ENCODE results near the gene GRK6.
A peak's percentile ranks its signal among the peaks of the same experiment; 100 is the strongest.

The GRK6 gene

GRCh38 chr5:177387405-177387804, 39.1 kb upstream of the GRK6 start:
- no peaks in the 10 kb centered on the region for H3K36me3 ChIP-seq (ENCODE audit: control insufficient read depth in 1 of 2, insufficient read depth in 2 of 2, low read length in 2 of 2)
- no peak overlapping the region for H3K9ac ChIP-seq (ENCODE audit: low read depth in 1 of 2, low read length in 2 of 2)
- H3K4me3 ChIP-seq (ENCODE audit: low read depth in 1 of 2, low read length in 2 of 2) = no peak overlapping the region
- H3K27ac ChIP-seq (ENCODE audit: low read depth, low read length) = no peak overlapping the region
- H3K27me3 ChIP-seq (ENCODE audit: control insufficient read depth in 1 of 2, insufficient read depth in 2 of 2, low read length in 2 of 2) = peaks cover 5% of the 10 kb centered on the region in 2 donors
- peaks cover 13 to 23% of the 10 kb centered on the region in 2 donors for H3K4me1 ChIP-seq (ENCODE audit: control insufficient read depth in 1 of 2, insufficient read depth in 2 of 2, low read length in 2 of 2)
- no peaks in the 10 kb centered on the region for H3K9me3 ChIP-seq (ENCODE audit: control insufficient read depth in 1 of 2, low read length in 2 of 2)

DNA sequence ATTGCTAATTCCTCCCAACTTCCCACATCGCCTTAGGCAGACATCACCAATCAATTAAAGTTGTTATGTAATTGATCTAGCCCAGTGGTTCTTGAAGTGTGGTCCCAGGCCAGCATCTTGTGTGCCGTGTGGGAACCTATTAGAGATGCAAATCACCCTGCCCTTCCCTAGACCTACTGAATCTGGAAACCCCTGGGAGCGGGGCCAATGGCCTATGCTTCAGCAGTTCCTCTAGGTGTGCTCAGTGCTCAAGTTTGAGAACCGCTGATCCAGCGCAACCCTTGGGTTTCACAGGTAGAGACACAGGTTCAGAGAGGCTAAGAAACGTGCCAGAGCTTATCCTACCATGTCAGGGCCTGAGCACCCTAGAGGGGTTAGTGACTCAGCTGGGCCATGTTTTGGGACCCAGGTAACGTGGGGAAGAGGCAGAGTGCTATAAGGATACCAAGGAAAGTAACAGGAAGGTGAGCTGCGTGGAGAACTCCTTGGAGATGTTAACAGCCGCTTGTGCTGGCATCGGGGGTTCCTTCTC, 37.9 kb upstream of the GRK6 start:
- Histone ChIP-seq H3K4me3 (ENCODE audit: low read depth in 1 of 2, low read length in 2 of 2) (no peak overlapping the region), H3K27ac (ENCODE audit: low read depth, low read length) (no peak overlapping the region), H3K4me1 (ENCODE audit: control insufficient read depth in 1 of 2, insufficient read depth in 2 of 2, low read length in 2 of 2) (peaks cover 13 to 23% of the 10 kb centered on the region in 2 donors), H3K9ac (ENCODE audit: low read depth in 1 of 2, low read length in 2 of 2) (no peak overlapping the region), H3K9me3 (ENCODE audit: control insufficient read depth in 1 of 2, low read length in 2 of 2) (no peaks in the 10 kb centered on the region), H3K27me3 (ENCODE audit: control insufficient read depth in 1 of 2, insufficient read depth in 2 of 2, low read length in 2 of 2) (peaks cover 0 to 5% of the 10 kb centered on the region in 2 donors), H3K36me3 (ENCODE audit: control insufficient read depth in 1 of 2, insufficient read depth in 2 of 2, low read length in 2 of 2) (no peaks in the 10 kb centered on the region)

GRCh38 chr5:177389241-177390169, 37.0 kb upstream of the GRK6 start:
- Histone ChIP-seq H3K9ac (ENCODE audit: low read depth in 1 of 2, low read length in 2 of 2) (peak overlapping the region in 1 of 2 donors; percentile 25), H3K27me3 (ENCODE audit: control insufficient read depth in 1 of 2, insufficient read depth in 2 of 2, low read length in 2 of 2) (peaks cover 0 to 5% of the 10 kb centered on the region in 2 donors), H3K4me3 (ENCODE audit: low read depth in 1 of 2, low read length in 2 of 2) (peak overlapping the region in 1 of 2 donors; percentile 29), H3K9me3 (ENCODE audit: control insufficient read depth in 1 of 2, low read length in 2 of 2) (no peaks in the 10 kb centered on the region), H3K27ac (ENCODE audit: low read depth, low read length) (no peak overlapping the region), H3K4me1 (ENCODE audit: control insufficient read depth in 1 of 2, insufficient read depth in 2 of 2, low read length in 2 of 2) (peaks cover 13 to 23% of the 10 kb centered on the region in 2 donors), H3K36me3 (ENCODE audit: control insufficient read depth in 1 of 2, insufficient read depth in 2 of 2, low read length in 2 of 2) (no peaks in the 10 kb centered on the region)

GRCh38 chr5:177390363-177391300, 35.8 kb upstream of the GRK6 start:
- H3K27ac ChIP-seq (ENCODE audit: low read depth, low read length) = no peak overlapping the region
- peak overlapping the region in 1 of 2 donors; percentile 25 for H3K9ac ChIP-seq (ENCODE audit: low read depth in 1 of 2, low read length in 2 of 2)
- H3K4me3 ChIP-seq (ENCODE audit: low read depth in 1 of 2, low read length in 2 of 2) = no peak overlapping the region
- H3K27me3 ChIP-seq (ENCODE audit: control insufficient read depth in 1 of 2, insufficient read depth in 2 of 2, low read length in 2 of 2) = no peaks in the 10 kb centered on the region
- no peaks in the 10 kb centered on the region for H3K9me3 ChIP-seq (ENCODE audit: control insufficient read depth in 1 of 2, low read length in 2 of 2)
- H3K4me1 ChIP-seq (ENCODE audit: control insufficient read depth in 1 of 2, insufficient read depth in 2 of 2, low read length in 2 of 2) = peaks cover 13 to 23% of the 10 kb centered on the region in 2 donors
- H3K36me3 ChIP-seq (ENCODE audit: control insufficient read depth in 1 of 2, insufficient read depth in 2 of 2, low read length in 2 of 2) = no peaks in the 10 kb centered on the region

GRCh38 chr5:177392765-177393164, 33.7 kb upstream of the GRK6 start:
- Histone ChIP-seq H3K4me1 (ENCODE audit: control insufficient read depth in 1 of 2, insufficient read depth in 2 of 2, low read length in 2 of 2) (peaks cover 13 to 23% of the 10 kb centered on the region in 2 donors), H3K4me3 (ENCODE audit: low read depth in 1 of 2, low read length in 2 of 2) (no peak overlapping the region), H3K27me3 (ENCODE audit: control insufficient read depth in 1 of 2, insufficient read depth in 2 of 2, low read length in 2 of 2) (no peaks in the 10 kb centered on the region), H3K27ac (ENCODE audit: low read depth, low read length) (no peak overlapping the region), H3K9ac (ENCODE audit: low read depth in 1 of 2, low read length in 2 of 2) (no peak overlapping the region), H3K9me3 (ENCODE audit: control insufficient read depth in 1 of 2, low read length in 2 of 2) (no peaks in the 10 kb centered on the region), H3K36me3 (ENCODE audit: control insufficient read depth in 1 of 2, insufficient read depth in 2 of 2, low read length in 2 of 2) (no peaks in the 10 kb centered on the region)

DNA sequence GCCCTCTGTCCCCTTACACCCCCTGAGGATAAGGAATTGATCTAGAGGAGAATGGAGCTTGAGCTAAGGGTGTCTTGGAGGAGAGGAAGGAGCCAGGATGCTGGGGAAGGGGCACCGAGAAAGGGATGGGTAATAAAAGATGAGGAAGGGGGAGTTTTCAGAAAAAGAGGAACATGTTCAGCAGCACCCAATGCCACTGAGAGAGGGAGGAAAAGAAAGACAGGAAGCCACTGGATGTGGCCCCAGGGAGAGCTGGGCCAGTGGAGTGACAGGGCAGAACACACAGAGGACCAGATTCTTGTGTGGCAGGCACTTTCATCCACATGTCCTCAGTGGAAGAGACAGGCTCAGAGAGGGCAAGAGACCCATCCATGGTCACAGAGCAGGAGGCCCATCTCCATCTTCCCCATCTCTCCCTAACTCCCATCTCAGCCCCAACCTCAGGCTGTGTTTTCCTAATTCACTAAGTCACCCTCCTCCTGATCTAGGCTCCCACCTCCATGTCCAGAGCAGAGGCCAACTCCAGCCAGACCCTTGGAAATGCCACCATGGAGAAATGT, 33.2 kb upstream of the GRK6 start:
- H3K9ac ChIP-seq (ENCODE audit: low read depth in 1 of 2, low read length in 2 of 2) = no peak overlapping the region
- no peaks in the 10 kb centered on the region for H3K9me3 ChIP-seq (ENCODE audit: control insufficient read depth in 1 of 2, low read length in 2 of 2)
- no peak overlapping the region for H3K4me3 ChIP-seq (ENCODE audit: low read depth in 1 of 2, low read length in 2 of 2)
- no peaks in the 10 kb centered on the region for H3K36me3 ChIP-seq (ENCODE audit: control insufficient read depth in 1 of 2, insufficient read depth in 2 of 2, low read length in 2 of 2)
- H3K4me1 ChIP-seq (ENCODE audit: control insufficient read depth in 1 of 2, insufficient read depth in 2 of 2, low read length in 2 of 2) = peaks cover 13 to 23% of the 10 kb centered on the region in 2 donors
- no peak overlapping the region for H3K27ac ChIP-seq (ENCODE audit: low read depth, low read length)
- H3K27me3 ChIP-seq (ENCODE audit: control insufficient read depth in 1 of 2, insufficient read depth in 2 of 2, low read length in 2 of 2) = no peaks in the 10 kb centered on the region

DNA sequence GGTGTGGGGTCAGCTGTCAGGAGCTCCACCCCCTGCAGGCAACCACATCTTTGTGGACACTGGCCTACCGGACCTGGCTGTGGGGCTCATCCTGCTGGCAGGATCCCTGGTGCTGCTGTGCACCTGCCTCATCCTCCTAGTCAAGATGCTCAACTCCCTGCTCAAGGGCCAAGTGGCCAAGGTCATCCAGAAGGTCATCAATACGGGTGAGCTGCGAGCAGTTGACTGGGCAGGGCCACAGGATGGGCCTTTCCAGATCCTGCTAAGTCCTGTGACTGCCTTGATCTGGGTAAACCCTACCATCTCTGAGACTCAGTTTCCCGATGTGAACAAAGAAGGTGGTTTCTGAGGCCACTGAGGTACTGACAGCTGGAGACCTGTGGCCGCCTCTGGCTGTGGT, 32.5 kb upstream of the GRK6 start:
- no peaks in the 10 kb centered on the region for H3K27me3 ChIP-seq (ENCODE audit: control insufficient read depth in 1 of 2, insufficient read depth in 2 of 2, low read length in 2 of 2)

DNA sequence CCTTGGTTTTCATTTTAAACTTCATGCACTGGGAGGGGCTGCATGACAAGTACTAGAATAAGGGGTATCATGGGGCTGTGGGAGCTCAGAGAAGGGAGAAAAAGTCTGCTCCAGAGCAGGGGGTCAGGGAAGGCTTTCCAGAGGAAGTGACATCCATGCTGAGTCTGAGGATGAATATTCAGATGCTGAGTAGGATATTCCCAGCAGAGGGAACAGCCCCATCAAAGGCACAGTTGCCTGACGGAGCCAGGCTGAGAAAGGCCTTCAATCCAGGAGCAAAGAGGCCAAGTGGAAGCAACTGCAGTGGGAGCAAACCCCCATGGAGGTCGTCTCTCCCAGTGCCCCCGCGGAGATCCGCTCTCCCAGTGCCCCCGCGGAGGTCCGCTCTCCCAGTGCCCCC, 30.4 kb upstream of the GRK6 start:
- H3K36me3 ChIP-seq (ENCODE audit: control insufficient read depth in 1 of 2, insufficient read depth in 2 of 2, low read length in 2 of 2) = no peaks in the 10 kb centered on the region
- H3K4me3 ChIP-seq (ENCODE audit: low read depth in 1 of 2, low read length in 2 of 2) = no peak overlapping the region
- no peak overlapping the region for H3K27ac ChIP-seq (ENCODE audit: low read depth, low read length)
- H3K27me3 ChIP-seq (ENCODE audit: control insufficient read depth in 1 of 2, insufficient read depth in 2 of 2, low read length in 2 of 2) = peaks cover 0 to 10% of the 10 kb centered on the region in 2 donors
- H3K4me1 ChIP-seq (ENCODE audit: control insufficient read depth in 1 of 2, insufficient read depth in 2 of 2, low read length in 2 of 2) = peaks cover 4 to 7% of the 10 kb centered on the region in 2 donors
- H3K9ac ChIP-seq (ENCODE audit: low read depth in 1 of 2, low read length in 2 of 2) = no peak overlapping the region
- no peaks in the 10 kb centered on the region for H3K9me3 ChIP-seq (ENCODE audit: control insufficient read depth in 1 of 2, low read length in 2 of 2)

More for the DNA sequence above, 32.5 kb upstream of the GRK6 start:
- H3K27ac ChIP-seq (ENCODE audit: low read depth, low read length) = no peak overlapping the region
- H3K36me3 ChIP-seq (ENCODE audit: control insufficient read depth in 1 of 2, insufficient read depth in 2 of 2, low read length in 2 of 2) = no peaks in the 10 kb centered on the region
- no peak overlapping the region for H3K9ac ChIP-seq (ENCODE audit: low read depth in 1 of 2, low read length in 2 of 2)
- no peak overlapping the region for H3K4me3 ChIP-seq (ENCODE audit: low read depth in 1 of 2, low read length in 2 of 2)
- H3K9me3 ChIP-seq (ENCODE audit: control insufficient read depth in 1 of 2, low read length in 2 of 2) = no peaks in the 10 kb centered on the region
- peaks cover 12 to 18% of the 10 kb centered on the region in 2 donors for H3K4me1 ChIP-seq (ENCODE audit: control insufficient read depth in 1 of 2, insufficient read depth in 2 of 2, low read length in 2 of 2)

DNA sequence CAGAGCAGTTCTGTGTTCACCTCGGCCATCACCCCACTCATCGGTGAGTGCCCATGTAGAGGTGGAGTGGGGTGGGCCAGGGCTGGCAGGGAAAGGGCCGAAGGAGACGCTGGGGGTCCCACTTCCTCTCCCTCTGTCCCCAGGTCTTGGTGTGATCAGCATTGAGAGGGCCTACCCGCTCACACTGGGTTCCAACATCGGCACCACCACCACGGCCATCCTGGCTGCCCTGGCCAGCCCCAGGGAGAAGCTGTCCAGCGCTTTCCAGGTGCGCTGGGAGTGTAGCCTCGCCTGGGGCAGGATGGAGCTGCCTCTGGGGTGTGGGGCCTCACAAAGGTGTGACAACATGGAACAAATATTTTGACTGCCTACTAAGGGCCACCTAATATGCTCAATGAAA, 29.7 kb upstream of the GRK6 start:
- Histone ChIP-seq H3K9ac (ENCODE audit: low read depth in 1 of 2, low read length in 2 of 2) (no peak overlapping the region), H3K27ac (ENCODE audit: low read depth, low read length) (no peak overlapping the region), H3K36me3 (ENCODE audit: control insufficient read depth in 1 of 2, insufficient read depth in 2 of 2, low read length in 2 of 2) (no peaks in the 10 kb centered on the region), H3K4me3 (ENCODE audit: low read depth in 1 of 2, low read length in 2 of 2) (no peak overlapping the region), H3K27me3 (ENCODE audit: control insufficient read depth in 1 of 2, insufficient read depth in 2 of 2, low read length in 2 of 2) (peaks cover 0 to 10% of the 10 kb centered on the region in 2 donors), H3K4me1 (ENCODE audit: control insufficient read depth in 1 of 2, insufficient read depth in 2 of 2, low read length in 2 of 2) (peaks cover 4 to 8% of the 10 kb centered on the region in 2 donors), H3K9me3 (ENCODE audit: control insufficient read depth in 1 of 2, low read length in 2 of 2) (no peaks in the 10 kb centered on the region)

All from duodenal mucosa (tissue), 2 donors.